Measurements from ENCODE around the gene PCDHB3.
"Not testable (repeated sequence)": the region's sequence is repeated elsewhere in the genome, so short reads cannot be mapped to it uniquely, and the experiment has no call there.

- TF ChIP-seq CTCF (IDR thresholded peaks at IDR 0.05; ENCODE audit: low read depth, low read length, poor library complexity, severe bottlenecking); EZH2phosphoT487 (IDR thresholded peaks at IDR 0.05; ENCODE audit: borderline replicate concordance, low read length): not testable (repeated sequence)
These were observed 3.7 kb upstream of the PCDHB3 start for GRCh38 chr5:141096586-141096985.
